Measurements from ENCODE around the gene GIMAP5. TPM values are rescaled to one million over a fixed set of nuclear protein-coding genes. Genes with fewer than 3 reads are reported as not detected.

GIMAP5 gene
- total RNA-seq, 1 donor from 2014 or later: 10.7 TPM

- no peak for DNase-seq
- intact Hi-C loops (cut with micrococcal nuclease): loop anchor here (10.0 kb wide), 1 partner anchor 85 kb away; the partner anchor contains the start of gene GIMAP6
- no peak for TF ChIP-seq CTCF (IDR thresholded peaks at IDR 0.05; ENCODE audit: borderline replicate concordance)
- Histone ChIP-seq H3K27me3 (ENCODE audit: low read depth) (no peaks in the 10 kb centered on the region), H3K4me3 (peak overlapping the region; percentile 69), H3K27ac (replicated peaks) (peak overlapping the region; percentile 91), H3K9me3 (replicated peaks) (no peaks in the 10 kb centered on the region), H3K4me1 (peaks cover 40% of the 10 kb centered on the region), H3K36me3 (peaks cover 33% of the 10 kb centered on the region)
Measured at GRCh38 chr7:150719960-150720891, 17.0 kb upstream of the GIMAP5 start.

- H3K4me3 ChIP-seq: peak overlapping the region; percentile 49
- peaks cover 40% of the 10 kb centered on the region for H3K4me1 ChIP-seq
- DNase-seq: no peak
- H3K36me3 ChIP-seq: peaks cover 33% of the 10 kb centered on the region
- no peak for TF ChIP-seq CTCF (IDR thresholded peaks at IDR 0.05; ENCODE audit: borderline replicate concordance)
- peak overlapping the region; percentile 91 for H3K27ac ChIP-seq (replicated peaks)
- peaks cover 11% of the 10 kb centered on the region for H3K9me3 ChIP-seq (replicated peaks)
- H3K27me3 ChIP-seq (ENCODE audit: low read depth): no peaks in the 10 kb centered on the region
- intact Hi-C loops (cut with micrococcal nuclease): no loop called here
Measured at GRCh38 chr7:150721970-150722373, 15.2 kb upstream of the GIMAP5 start.

- no peak for TF ChIP-seq CTCF (IDR thresholded peaks at IDR 0.05; ENCODE audit: borderline replicate concordance)
- Histone ChIP-seq H3K9me3 (replicated peaks) (peaks cover 14% of the 10 kb centered on the region), H3K4me3 (peak overlapping the region; percentile 49), H3K36me3 (peaks cover 33% of the 10 kb centered on the region), H3K27me3 (ENCODE audit: low read depth) (no peaks in the 10 kb centered on the region), H3K4me1 (peaks cover 40% of the 10 kb centered on the region), H3K27ac (replicated peaks) (peak overlapping the region; percentile 91)
- intact Hi-C loops (cut with micrococcal nuclease): no loop called here
- no peak for DNase-seq
Measured at GRCh38 chr7:150722431-150722931, 14.7 kb upstream of the GIMAP5 start.

- Histone ChIP-seq H3K4me1 (peaks cover 40% of the 10 kb centered on the region), H3K27me3 (ENCODE audit: low read depth) (no peaks in the 10 kb centered on the region), H3K27ac (replicated peaks) (no peak overlapping the region), H3K4me3 (peak overlapping the region; percentile 49), H3K9me3 (replicated peaks) (peaks cover 24% of the 10 kb centered on the region), H3K36me3 (peaks cover 33% of the 10 kb centered on the region)
- intact Hi-C loops (cut with micrococcal nuclease): no loop called here
- TF ChIP-seq CTCF (IDR thresholded peaks at IDR 0.05; ENCODE audit: borderline replicate concordance): no peak
- DNase-seq: no peak
Measured at GRCh38 chr7:150723467-150723866, 13.8 kb upstream of the GIMAP5 start.

GRCh38 chr7:150727381-150727780, 9.8 kb upstream of the GIMAP5 start:
- no peak for TF ChIP-seq CTCF (IDR thresholded peaks at IDR 0.05; ENCODE audit: borderline replicate concordance)
- Histone ChIP-seq H3K27ac (replicated peaks) (no peak overlapping the region), H3K27me3 (ENCODE audit: low read depth) (no peaks in the 10 kb centered on the region), H3K4me3 (no peak overlapping the region), H3K9me3 (replicated peaks) (peaks cover 34% of the 10 kb centered on the region), H3K36me3 (peaks cover 3% of the 10 kb centered on the region), H3K4me1 (peaks cover 14% of the 10 kb centered on the region)
- intact Hi-C loops (cut with micrococcal nuclease): no loop called here
- no peak for DNase-seq

All from left ventricle myocardium inferior (tissue), 1 donor.